Psoas muscle (tissue), 8 donors: Measurements from ENCODE around the gene RPL18A. TPM values are rescaled to one million over a fixed set of nuclear protein-coding genes. Genes with fewer than 3 reads are reported as not detected.

Experiments
- ATAC-seq, 4 donors: fragments of 200-7000 bp; cut with Tn5 transposase; one replicate each; pipeline ENCODE4 v1.9.1; 2020; ENCODE audit warnings: moderate library complexity in 3 of 4, mild to moderate bottlenecking in 2 of 4
- DNase-seq, 2 donors: peaks; one replicate each; pipeline ENCODE4 v3.0.0-alpha.2; 2020
- H3K27ac ChIP-seq: fragments of 200-600 bp; one replicate; pipeline ENCODE4 v1.8.0; 2022
- H3K27me3 ChIP-seq, 3 donors: fragments of 200-600 bp in 1 of 3; one replicate each; pipeline versions ENCODE4 v1.6.1 to v1.8.0; 2013 to 2022; ENCODE audit warnings: low read length in 2 of 3, mild to moderate bottlenecking in 2 of 3, moderate library complexity in 1 of 3; ENCODE audit not compliant: insufficient read depth in 3 of 3
- H3K36me3 ChIP-seq, 2 donors: fragments of 200-600 bp in 1 of 2; one replicate each; pipeline versions ENCODE4 v1.6.1 to v1.8.0; 2013 to 2022; ENCODE audit warnings: low read depth in 1 of 2, mild to moderate bottlenecking in 1 of 2, moderate library complexity in 1 of 2; ENCODE audit not compliant: insufficient read depth in 1 of 2
- H3K4me1 ChIP-seq: fragments of 200-600 bp; one replicate; pipeline ENCODE4 v1.8.0; 2022
- H3K4me3 ChIP-seq: fragments of 200-600 bp; one replicate; pipeline ENCODE4 v1.8.0; 2022; ENCODE audit warnings: mild to moderate bottlenecking
- H3K9me3 ChIP-seq: fragments of 200-600 bp; one replicate; pipeline ENCODE4 v1.8.0; 2022
- CTCF ChIP-seq: fragments of 200-600 bp; IDR thresholded peaks from one replicate; pipeline ENCODE4 v1.8.0; 2022; ENCODE audit warnings: antibody characterized with exemption
- WGBS, 3 donors: extraction: QIAGEN DNeasy Blood & Tissue Kit; methylation state at CpG; one replicate each; pipeline versions ENCODE4 v1.1.6 to v1.1.7; 2013; 5-methylcytosine and 5-hydroxymethylcytosine counted together
- intact Hi-C, 2 donors: fragments of 100-400 bp; cut with DNase I; formaldehyde crosslinking; loops; one replicate each; pipeline versions ENCODE4 v1.11.0 to v1.14.2; 2022
- polyA plus RNA-seq, 3 donors: library from polyadenylated mRNA; stranded (reverse); fragments of 200-250 nt; gene quantifications; one replicate each; pipeline ENCODE4 v1.2.3, GENCODE V29; 2013
- total RNA-seq, 4 donors: library from RNA; stranded (reverse); fragmentation: NEBNext Ultra II Directional in 2 of 4; extraction: Animal tissue kit (Norgen Biotek cat#: 25700) in 2 of 4; gene quantifications; one replicate each; pipeline versions ENCODE4 v1.2.1 to v1.2.4, GENCODE V29; 2021 to 2023
- donor health status: healthy with polysubstance abuse.
- donor health status: DM: no; HTN: no; CAD: no; lungs with moderate emphysema.
- donor health status: Bipolar disorder and iron deficiency.
- donor health status: healthy.
- donor health status: DM: yes; HTN: yes; CAD: no.
- donor health status: DM: no; HTN: no; CAD: no.
- donor health status: DM: no; HTN: no; CAD: no.
- donor health status: DM: yes; HTN: yes; CAD: no.

RPL18A gene
- total and polyA plus RNA-seq, 7 donors, result 1,164 to 3,046 (median 1,735) TPM

- H3K4me1 ChIP-seq, result no peaks in the 10 kb centered on the region
- H3K9me3 ChIP-seq, result peaks cover 14% of the 10 kb centered on the region
- ATAC-seq, result no peak
- H3K27me3 ChIP-seq, result peaks cover 0 to 7% (median 0%) of the 10 kb centered on the region in 3 donors
- no peak overlapping the region for H3K27ac ChIP-seq
- DNase-seq, result no peak
- intact Hi-C loops, result no loop called here
- H3K36me3 ChIP-seq, result no peaks in the 10 kb centered on the region
- WGBS, 3 donors, result 42 to 56% (median 52%) methylated on average over 7 of the region's 7 CpGs
- no peak for TF ChIP-seq CTCF
- no peak overlapping the region for H3K4me3 ChIP-seq
These were observed 49.5 kb downstream of the RPL18A start for GRCh38 chr19:17909003-17909732.

GRCh38 chr19:17910791-17911360 lies 51.2 kb downstream of the RPL18A start:
- Histone ChIP-seq H3K4me3 (no peak overlapping the region), H3K4me1 (no peaks in the 10 kb centered on the region), H3K27me3 (peaks cover 0 to 3% (median 0%) of the 10 kb centered on the region in 3 donors), H3K36me3 (no peaks in the 10 kb centered on the region), H3K9me3 (peaks cover 14% of the 10 kb centered on the region), H3K27ac (no peak overlapping the region)
- DNase-seq (no peak), ATAC-seq (no peak)
- 73 to 75% (median 75%) methylated on average over 11 of the region's 11 CpGs for WGBS, 3 donors
- no peak for TF ChIP-seq CTCF
- intact Hi-C loops, result no loop called here

Other genes starting within 250 kb of the RPL18A start
- gene UNC13A, start 171.6 kb upstream of the RPL18A start, total RNA-seq, result under 1 TPM in 2 of 4 donors, not detected in 2; 0.04 to 0.19 TPM
- under 1 TPM in 2 of 3 donors, not detected in 1; 0.04 to 0.05 TPM for gene UNC13A, start 171.6 kb upstream of the RPL18A start, polyA plus RNA-seq
- gene MAP1S, start 140.4 kb upstream of the RPL18A start, total RNA-seq, result 10 to 100 TPM; 42.4 to 60.6 (median 49.1) TPM
- gene MAP1S, start 140.4 kb upstream of the RPL18A start, polyA plus RNA-seq, result 10 to 100 TPM; 19.1 to 37.0 (median 24.3) TPM
- gene FCHO1, start 108.4 kb upstream of the RPL18A start, total RNA-seq, result under 1 TPM; 0.15 to 0.68 (median 0.58) TPM
- gene FCHO1, start 108.4 kb upstream of the RPL18A start, polyA plus RNA-seq, result under 1 TPM in 2 of 3 donors, not detected in 1; 0.10 to 0.22 TPM
- gene B3GNT3, start 64.8 kb upstream of the RPL18A start, total RNA-seq, result under 1 TPM in 1 of 4 donors, not detected in 3; 0.38 TPM
- gene B3GNT3, start 64.8 kb upstream of the RPL18A start, polyA plus RNA-seq, result under 1 TPM in 2 of 3 donors, not detected in 1; 0.03 to 0.08 TPM
- gene INSL3, start 38.4 kb upstream of the RPL18A start, total RNA-seq, result not detected
- gene INSL3, start 38.4 kb upstream of the RPL18A start, polyA plus RNA-seq, result not detected
- gene JAK3, start 11.9 kb upstream of the RPL18A start, total RNA-seq, result 1 to 10 TPM in 3 of 4 donors, under 1 TPM in 1; 0.95 to 4.0 (median 1.1) TPM
- gene JAK3, start 11.9 kb upstream of the RPL18A start, polyA plus RNA-seq, result under 1 TPM; 0.17 to 0.35 (median 0.31) TPM
- gene SLC5A5, start 12.0 kb downstream of the RPL18A start, total RNA-seq, result not detected
- not detected for gene SLC5A5, start 12.0 kb downstream of the RPL18A start, polyA plus RNA-seq
- 100 to 1,000 TPM in 2 of 4 donors, 10 to 100 TPM in 2; 92.1 to 122 (median 99.6) TPM for gene CCDC124, start 73.1 kb downstream of the RPL18A start, total RNA-seq
- gene CCDC124, start 73.1 kb downstream of the RPL18A start, polyA plus RNA-seq, result 100 to 1,000 TPM; 167 to 266 (median 176) TPM
- gene KCNN1, start 107.2 kb downstream of the RPL18A start, total RNA-seq, result not detected
- under 1 TPM in 2 of 3 donors, not detected in 1; 0.01 to 0.06 TPM for gene KCNN1, start 107.2 kb downstream of the RPL18A start, polyA plus RNA-seq
- 100 to 1,000 TPM in 2 of 4 donors, 10 to 100 TPM in 2; 43.4 to 399 (median 98.4) TPM for gene ARRDC2, start 148.3 kb downstream of the RPL18A start, total RNA-seq
- 100 to 1,000 TPM; 173 to 294 (median 281) TPM for gene ARRDC2, start 148.3 kb downstream of the RPL18A start, polyA plus RNA-seq
- under 1 TPM; 0.15 to 0.53 (median 0.26) TPM for gene IL12RB1, start 227.0 kb downstream of the RPL18A start, total RNA-seq
- under 1 TPM in 2 of 3 donors, not detected in 1; 0.14 to 0.17 TPM for gene IL12RB1, start 227.0 kb downstream of the RPL18A start, polyA plus RNA-seq
- 1 to 10 TPM; 1.7 to 5.1 (median 3.2) TPM for gene MAST3, start 237.9 kb downstream of the RPL18A start, total RNA-seq
- 1 to 10 TPM in 1 of 3 donors, under 1 TPM in 2; 0.34 to 2.5 (median 0.96) TPM for gene MAST3, start 237.9 kb downstream of the RPL18A start, polyA plus RNA-seq